Embryonic facial prominence (tissue), 1 donor: ENCODE results near the gene OLFML2A.

Experiments
- DNase-seq: peaks from one replicate; pipeline ENCODE4 v3.0.0-alpha.2; 2016; ENCODE audit errors: extremely low spot score

The OLFML2A gene

GRCh38 chr9:124852829-124853531, 76.0 kb downstream of the OLFML2A start, which contains the start of gene WDR38:
Gene WDR38, plus strand, starts transcription at chr9:124853460. Its CDS starts 72 bp downstream, at chr9:124853532.
- no peak for DNase-seq

GRCh38 chr9:124853605-124854143, 76.7 kb downstream of the OLFML2A start:
- no peak for DNase-seq

- DNase-seq, result no peak
These were observed 77.2 kb downstream of the OLFML2A start for GRCh38 chr9:124854161-124854560.

GRCh38 chr9:124854822-124855221, 77.9 kb downstream of the OLFML2A start:
- DNase-seq, result no peak

- no peak for DNase-seq
These were observed 78.6 kb downstream of the OLFML2A start for GRCh38 chr9:124855566-124855943.

- DNase-seq, result no peak
These were observed 79.2 kb downstream of the OLFML2A start for GRCh38 chr9:124855944-124856765.

GRCh38 chr9:124857533-124858162, 80.7 kb downstream of the OLFML2A start:
- DNase-seq, result no peak

- no peak for DNase-seq
These were observed 81.6 kb downstream of the OLFML2A start for GRCh38 chr9:124858330-124859046.

- no peak for DNase-seq
These were observed 83.1 kb downstream of the OLFML2A start for GRCh38 chr9:124859803-124860581.

GRCh38 chr9:124860582-124861341, 83.8 kb downstream of the OLFML2A start:
- no peak for DNase-seq

GRCh38 chr9:124861342-124862229, 84.7 kb downstream of the OLFML2A start, which contains the start of the genes ARPC5L and RPL35:
Gene ARPC5L, plus strand, starts transcription at chr9:124862130. Its CDS starts 7,161 bp downstream, at chr9:124869291.
Gene RPL35, minus strand, starts transcription at chr9:124861957. Its CDS starts 45 bp downstream, at chr9:124861912.
- DNase-seq, result peak; percentile 87

- DNase-seq, result no peak
These were observed 86.5 kb downstream of the OLFML2A start for GRCh38 chr9:124863371-124863871.
